Measurements from ENCODE around the gene KMT2E. TPM values are rescaled to one million over a fixed set of nuclear protein-coding genes. Genes with fewer than 3 reads are reported as not detected.
A peak's percentile ranks its signal among the peaks of the same experiment; 100 is the strongest.

Gene KMT2E
- total RNA-seq, 2 donors from 2014 or later: 48.5 to 67.2 TPM

GRCh38 chr7:105030447-105030846 lies 16.4 kb downstream of the KMT2E start:
- Histone ChIP-seq H3K4me3 (no peak overlapping the region), H3K27me3 (no peaks in the 10 kb centered on the region), H3K9me3 (no peaks in the 10 kb centered on the region), H3K36me3 (replicated peaks in 1 of 2; ENCODE audit: insufficient read depth in 1 of 2, low read depth in 2 of 2) (no peaks in the 10 kb centered on the region), H3K4me1 (peaks cover 86% of the 10 kb centered on the region), H3K27ac (no peak overlapping the region)
- intact Hi-C loops (cut with DNase I): no loop called here
- DNase-seq (no peak), ATAC-seq (no peak)
- TF ChIP-seq, protein P1, sequence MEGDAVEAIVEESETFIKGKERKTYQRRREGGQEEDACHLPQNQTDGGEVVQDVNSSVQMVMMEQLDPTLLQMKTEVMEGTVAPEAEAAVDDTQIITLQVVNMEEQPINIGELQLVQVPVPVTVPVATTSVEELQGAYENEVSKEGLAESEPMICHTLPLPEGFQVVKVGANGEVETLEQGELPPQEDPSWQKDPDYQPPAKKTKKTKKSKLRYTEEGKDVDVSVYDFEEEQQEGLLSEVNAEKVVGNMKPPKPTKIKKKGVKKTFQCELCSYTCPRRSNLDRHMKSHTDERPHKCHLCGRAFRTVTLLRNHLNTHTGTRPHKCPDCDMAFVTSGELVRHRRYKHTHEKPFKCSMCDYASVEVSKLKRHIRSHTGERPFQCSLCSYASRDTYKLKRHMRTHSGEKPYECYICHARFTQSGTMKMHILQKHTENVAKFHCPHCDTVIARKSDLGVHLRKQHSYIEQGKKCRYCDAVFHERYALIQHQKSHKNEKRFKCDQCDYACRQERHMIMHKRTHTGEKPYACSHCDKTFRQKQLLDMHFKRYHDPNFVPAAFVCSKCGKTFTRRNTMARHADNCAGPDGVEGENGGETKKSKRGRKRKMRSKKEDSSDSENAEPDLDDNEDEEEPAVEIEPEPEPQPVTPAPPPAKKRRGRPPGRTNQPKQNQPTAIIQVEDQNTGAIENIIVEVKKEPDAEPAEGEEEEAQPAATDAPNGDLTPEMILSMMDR (IDR thresholded peaks at IDR 0.05): no peak
- TF ChIP-seq POLR2A (IDR thresholded peaks at IDR 0.05): no peak

DNA sequence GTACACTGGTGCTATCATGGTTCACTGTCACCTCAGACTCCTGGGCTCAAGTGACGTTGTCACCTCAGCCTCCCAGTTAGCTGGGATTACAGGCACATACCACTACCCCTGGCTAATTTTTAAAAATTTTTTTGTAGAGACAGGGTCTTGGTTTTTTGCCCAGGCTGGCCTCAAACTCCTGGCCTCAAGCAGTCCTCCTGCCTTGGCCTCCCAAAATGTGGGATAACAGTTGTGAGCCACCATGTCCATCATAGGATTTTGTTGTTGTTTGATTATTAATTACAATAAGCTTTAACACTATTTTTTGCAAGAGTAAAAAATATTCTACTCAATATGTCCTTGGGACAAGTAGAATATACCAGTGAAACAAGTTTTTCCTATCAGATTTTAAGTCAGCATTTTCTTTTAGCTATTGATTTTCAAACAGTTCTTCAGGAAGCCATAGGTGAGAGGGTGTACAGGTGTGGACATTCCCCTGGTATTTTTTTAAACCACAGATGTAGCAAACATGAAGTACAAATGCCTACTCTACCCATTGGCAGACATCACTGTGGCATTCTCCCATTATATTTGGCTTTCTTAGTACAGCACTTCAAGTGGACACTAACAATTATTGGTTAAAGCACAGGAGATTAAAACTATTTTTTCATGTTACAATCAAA lies 18.7 kb downstream of the KMT2E start:
- WGBS, 2 donors: 50 to 91% methylated on average over 1 of the region's 1 CpG
- ATAC-seq (peak; percentile 80), DNase-seq (no peak)
- Histone ChIP-seq H3K9me3 (no peaks in the 10 kb centered on the region), H3K4me1 (peaks cover 79% of the 10 kb centered on the region), H3K4me3 (no peak overlapping the region), H3K27ac (peak overlapping the region in 1 of 4 donors; percentile 37), H3K27me3 (no peaks in the 10 kb centered on the region), H3K36me3 (replicated peaks in 1 of 2; ENCODE audit: insufficient read depth in 1 of 2, low read depth in 2 of 2) (no peaks in the 10 kb centered on the region)
- TF ChIP-seq POLR2A (IDR thresholded peaks at IDR 0.05): no peak
- TF ChIP-seq, protein P1 (IDR thresholded peaks at IDR 0.05): no peak
- intact Hi-C loops (cut with DNase I): no loop called here

DNA sequence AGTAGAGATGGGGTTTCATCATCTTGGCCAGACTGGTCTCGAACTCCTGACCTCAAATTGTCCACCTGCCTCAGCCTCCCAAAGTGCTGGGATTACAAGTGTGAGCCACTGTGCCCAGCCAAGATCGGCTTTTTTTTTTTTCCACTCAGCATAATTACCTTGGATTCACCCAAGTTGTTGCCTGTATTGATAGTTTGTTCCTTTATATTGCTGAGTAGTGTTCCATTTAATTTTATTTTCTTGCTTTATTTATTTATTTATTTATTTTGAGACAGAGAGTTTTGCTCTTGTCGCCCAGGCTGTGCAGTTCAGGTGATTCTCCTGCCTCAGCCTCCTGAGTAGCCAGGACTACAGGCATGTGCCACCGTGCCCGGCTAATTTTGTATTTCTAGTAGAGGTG lies 21.3 kb downstream of the KMT2E start:
- ATAC-seq (no peak), DNase-seq (no peak)
- Histone ChIP-seq H3K9me3 (no peaks in the 10 kb centered on the region), H3K36me3 (replicated peaks in 1 of 2; ENCODE audit: insufficient read depth in 1 of 2, low read depth in 2 of 2) (no peaks in the 10 kb centered on the region), H3K4me3 (no peak overlapping the region), H3K4me1 (peaks cover 82% of the 10 kb centered on the region), H3K27me3 (no peaks in the 10 kb centered on the region), H3K27ac (no peak overlapping the region)
- TF ChIP-seq POLR2A (IDR thresholded peaks at IDR 0.05): no peak
- TF ChIP-seq, protein P1 (IDR thresholded peaks at IDR 0.05): no peak
- 96 to 97% methylated on average over 5 of the region's 5 CpGs for WGBS, 2 donors
- intact Hi-C loops (cut with DNase I): no loop called here

- no peak for TF ChIP-seq POLR2A (IDR thresholded peaks at IDR 0.05)
- Histone ChIP-seq H3K27ac (peak overlapping the region in 1 of 4 donors; percentile 10), H3K27me3 (no peaks in the 10 kb centered on the region), H3K9me3 (no peaks in the 10 kb centered on the region), H3K4me1 (peaks cover 82% of the 10 kb centered on the region), H3K36me3 (replicated peaks in 1 of 2; ENCODE audit: insufficient read depth in 1 of 2, low read depth in 2 of 2) (peaks cover 0 to 2% of the 10 kb centered on the region in 2 donors), H3K4me3 (no peak overlapping the region)
- ATAC-seq: no peak
- no peak for DNase-seq
- 41 to 62% methylated on average over 5 of the region's 5 CpGs for WGBS, 2 donors
- intact Hi-C loops (cut with DNase I): no loop called here
These were observed 22.5 kb downstream of the KMT2E start for GRCh38 chr7:105036217-105037168.

- no peaks in the 10 kb centered on the region for H3K27me3 ChIP-seq
- H3K27ac ChIP-seq: no peak overlapping the region
- no peak for ATAC-seq
- TF ChIP-seq, protein P1 (IDR thresholded peaks at IDR 0.05): no peak
- TF ChIP-seq POLR2A (IDR thresholded peaks at IDR 0.05): no peak
- peaks cover 77% of the 10 kb centered on the region for H3K4me1 ChIP-seq
- intact Hi-C loops (cut with DNase I): no loop called here
- 30 to 35% methylated on average over 2 of the region's 2 CpGs for WGBS, 2 donors
- no peak for DNase-seq
- peaks cover 0 to 6% of the 10 kb centered on the region in 2 donors for H3K36me3 ChIP-seq (replicated peaks in 1 of 2; ENCODE audit: insufficient read depth in 1 of 2, low read depth in 2 of 2)
- no peak overlapping the region for H3K4me3 ChIP-seq
- no peaks in the 10 kb centered on the region for H3K9me3 ChIP-seq
These were observed 23.3 kb downstream of the KMT2E start for GRCh38 chr7:105037319-105037718.
